IgD-negative memory B cell (primary cell): ENCODE data around the gene ISYNA1. TPM values are rescaled to one million over a fixed set of nuclear protein-coding genes. Genes with fewer than 3 reads are reported as not detected.

ENCODE experiments used
- H3K27ac Mint-ChIP-seq, 3 donors: one replicate each; pipeline ENCODE4 v1.8.0; 2020 to 2022; ENCODE audit warnings: mild to moderate bottlenecking in 3 of 3, mixed read lengths in 3 of 3, moderate library complexity in 1 of 3
- H3K27me3 Mint-ChIP-seq: one replicate; pipeline ENCODE4 v1.8.0; 2021; ENCODE audit warnings: mixed read lengths
- H3K36me3 Mint-ChIP-seq: one replicate; pipeline ENCODE4 v1.8.0; 2020; ENCODE audit warnings: mild to moderate bottlenecking, mixed read lengths
- H3K4me1 Mint-ChIP-seq, 3 donors: one replicate each; pipeline ENCODE4 v1.8.0; 2020 to 2022; ENCODE audit warnings: mixed read lengths in 3 of 3, mild to moderate bottlenecking in 1 of 3
- H3K4me3 Mint-ChIP-seq, 4 donors: one replicate each; pipeline ENCODE4 v1.8.0; 2020 to 2022; ENCODE audit warnings: mild to moderate bottlenecking in 4 of 4, mixed read lengths in 4 of 4, moderate library complexity in 3 of 4
- H3K9me3 Mint-ChIP-seq, 3 donors: one replicate each; pipeline ENCODE4 v1.8.0; 2020 to 2021; ENCODE audit warnings: mixed read lengths in 3 of 3, mild to moderate bottlenecking in 1 of 3
- polyA plus RNA-seq: library from polyadenylated mRNA; unstranded; fragments of 300-500 nt; fragmentation: Illumina TruSeq; gene quantifications from one replicate; pipeline ENCODE4 v1.2.3, GENCODE V29; 2021

ISYNA1 gene
- polyA plus RNA-seq, 1 donor from 2014 or later, result 17.2 TPM

DNA sequence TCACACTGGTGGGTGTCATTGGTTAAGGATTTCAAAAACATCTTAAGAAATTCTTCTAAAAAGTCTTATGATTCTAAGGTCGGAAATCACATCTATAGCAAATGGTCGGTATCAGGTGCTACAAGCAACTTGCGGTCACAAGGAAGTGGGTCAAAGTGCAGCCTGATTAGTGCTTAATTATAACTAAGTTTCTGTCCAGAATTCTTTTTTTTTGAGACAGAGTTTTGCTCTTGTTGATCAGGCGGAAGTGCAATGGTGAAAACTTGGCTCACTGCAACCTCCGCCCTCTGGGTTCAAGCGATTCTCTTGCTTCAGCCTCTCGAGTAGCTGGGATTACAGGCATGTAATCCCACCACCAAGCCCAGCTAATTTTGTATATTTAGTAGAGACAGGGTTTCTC lies 53.2 kb downstream of the ISYNA1 start:
- H3K4me3 Mint-ChIP-seq, result no peak overlapping the region
- peaks cover 26% of the 10 kb centered on the region for H3K27me3 Mint-ChIP-seq
- peak overlapping the region in 2 of 3 donors; percentile 5 to 21 for H3K27ac Mint-ChIP-seq
- peaks cover 3 to 8% (median 7%) of the 10 kb centered on the region in 3 donors for H3K4me1 Mint-ChIP-seq
- no peaks in the 10 kb centered on the region for H3K36me3 Mint-ChIP-seq
- no peaks in the 10 kb centered on the region for H3K9me3 Mint-ChIP-seq

Other genes starting within 250 kb of the ISYNA1 start
- gene MPV17L2, start 244.9 kb downstream of the ISYNA1 start, polyA plus RNA-seq, result 16.6 TPM
- gene RAB3A, start 234.1 kb downstream of the ISYNA1 start, polyA plus RNA-seq, result 1.5 TPM
- not detected for gene PDE4C, start 211.7 kb downstream of the ISYNA1 start, polyA plus RNA-seq
- 1.4 TPM for gene IQCN, start 163.7 kb downstream of the ISYNA1 start, polyA plus RNA-seq
- gene JUND, start 156.5 kb downstream of the ISYNA1 start, polyA plus RNA-seq, result 164 TPM
- gene LSM4, start 115.1 kb downstream of the ISYNA1 start, polyA plus RNA-seq, result 137 TPM
- 8.4 TPM for gene PGPEP1, start 97.5 kb downstream of the ISYNA1 start, polyA plus RNA-seq
- not detected for gene GDF15, start 52.0 kb downstream of the ISYNA1 start, polyA plus RNA-seq
- 14.9 TPM for gene LRRC25, start 40.5 kb downstream of the ISYNA1 start, polyA plus RNA-seq
- gene SSBP4, start 18.7 kb downstream of the ISYNA1 start, polyA plus RNA-seq, result 97.4 TPM
- gene ELL, start 83.9 kb upstream of the ISYNA1 start, polyA plus RNA-seq, result 19.7 TPM
- gene FKBP8, start 105.4 kb upstream of the ISYNA1 start, polyA plus RNA-seq, result 120 TPM
- gene KXD1, start 119.7 kb upstream of the ISYNA1 start, polyA plus RNA-seq, result 82.8 TPM
- gene UBA52, start 133.7 kb upstream of the ISYNA1 start, polyA plus RNA-seq, result 1,891 TPM
- gene REX1BD, start 150.7 kb upstream of the ISYNA1 start, polyA plus RNA-seq, result 138 TPM
- gene CRLF1, start 168.7 kb upstream of the ISYNA1 start, polyA plus RNA-seq, result 0.38 TPM
- gene TMEM59L, start 174.7 kb upstream of the ISYNA1 start, polyA plus RNA-seq, result not detected
- gene KLHL26, start 198.9 kb upstream of the ISYNA1 start, polyA plus RNA-seq, result 3.2 TPM
- gene CRTC1, start 245.5 kb upstream of the ISYNA1 start, polyA plus RNA-seq, result 1.7 TPM